ENCODE results near the gene SNX27. TPM values are rescaled to one million over a fixed set of nuclear protein-coding genes. Genes with fewer than 3 reads are reported as not detected.

SNX27 gene
- polyA plus RNA-seq, 3 donors = 40.1 to 57.1 (median 47.6) TPM

DNA sequence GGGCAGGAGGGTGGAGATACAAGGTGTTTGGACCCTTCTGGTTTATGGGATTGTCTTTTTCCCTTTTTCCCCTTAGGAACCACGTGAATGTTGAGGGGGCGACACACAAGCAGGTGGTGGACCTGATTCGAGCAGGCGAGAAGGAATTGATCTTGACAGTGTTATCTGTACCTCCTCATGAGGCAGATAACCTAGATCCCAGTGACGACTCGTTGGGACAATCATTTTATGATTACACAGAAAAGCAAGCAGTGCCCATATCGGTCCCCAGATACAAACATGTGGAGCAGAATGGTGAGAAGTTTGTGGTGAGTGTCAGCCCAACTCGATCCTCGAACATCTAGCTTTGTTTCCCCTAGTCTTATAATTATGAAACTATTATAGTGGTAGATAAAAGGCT, 27.0 kb downstream of the SNX27 start:
- intact Hi-C loops (cut with micrococcal nuclease) = no loop called here
- Histone ChIP-seq H3K4me3 (replicated peaks in 1 of 3; ENCODE audit: low read depth in 2 of 3, low read length in 3 of 3) (no peak overlapping the region), H2AFZ (ENCODE audit: insufficient read depth, low read depth, low read length, poor library complexity, severe bottlenecking) (no peak overlapping the region), H3K79me2 (ENCODE audit: insufficient read depth, low read length) (peaks cover 89% of the 10 kb centered on the region), H3K36me3 (replicated peaks in 1 of 2; ENCODE audit: control insufficient read depth in 1 of 2, insufficient read depth in 2 of 2, low read length in 2 of 2) (peaks cover 13 to 28% of the 10 kb centered on the region in 2 donors), H3K9ac (ENCODE audit: insufficient read depth, low read length, poor library complexity, severe bottlenecking) (no peak overlapping the region), H3K27me3 (ENCODE audit: control insufficient read depth in 2 of 2, insufficient read depth in 2 of 2, low read length in 2 of 2) (no peaks in the 10 kb centered on the region), H4K20me1 (ENCODE audit: insufficient read depth, low read length) (peaks cover 80% of the 10 kb centered on the region), H3K27ac (ENCODE audit: low read depth in 1 of 2, low read length in 2 of 2) (peak overlapping the region in 1 of 2 donors; percentile 62), H3K9me3 (replicated peaks in 1 of 2; ENCODE audit: control insufficient read depth in 1 of 2, insufficient read depth in 1 of 2, low read length in 2 of 2) (no peaks in the 10 kb centered on the region), H3K4me1 (ENCODE audit: control insufficient read depth in 1 of 2, insufficient read depth in 2 of 2, low read length in 2 of 2) (peaks cover 7 to 16% of the 10 kb centered on the region in 2 donors), H3K4me2 (replicated peaks; ENCODE audit: extremely low read depth, low read length, poor library complexity, severe bottlenecking) (no peak overlapping the region)
- no peak for DNase-seq
- Mint-ChIP-seq H3K36me3 (peaks cover 20 to 24% of the 10 kb centered on the region in 2 donors), H3K27ac (peak overlapping the region in 5 of 7 donors; percentile 27 to 77 (median 44)), H3K27me3 (ENCODE audit: low read depth in 3 of 3) (no peaks in the 10 kb centered on the region), H3K9me3 (no peaks in the 10 kb centered on the region), H3K4me1 (peaks cover 22% of the 10 kb centered on the region), H3K4me3 (no peak overlapping the region)
- TF ChIP-seq, protein P1, sequence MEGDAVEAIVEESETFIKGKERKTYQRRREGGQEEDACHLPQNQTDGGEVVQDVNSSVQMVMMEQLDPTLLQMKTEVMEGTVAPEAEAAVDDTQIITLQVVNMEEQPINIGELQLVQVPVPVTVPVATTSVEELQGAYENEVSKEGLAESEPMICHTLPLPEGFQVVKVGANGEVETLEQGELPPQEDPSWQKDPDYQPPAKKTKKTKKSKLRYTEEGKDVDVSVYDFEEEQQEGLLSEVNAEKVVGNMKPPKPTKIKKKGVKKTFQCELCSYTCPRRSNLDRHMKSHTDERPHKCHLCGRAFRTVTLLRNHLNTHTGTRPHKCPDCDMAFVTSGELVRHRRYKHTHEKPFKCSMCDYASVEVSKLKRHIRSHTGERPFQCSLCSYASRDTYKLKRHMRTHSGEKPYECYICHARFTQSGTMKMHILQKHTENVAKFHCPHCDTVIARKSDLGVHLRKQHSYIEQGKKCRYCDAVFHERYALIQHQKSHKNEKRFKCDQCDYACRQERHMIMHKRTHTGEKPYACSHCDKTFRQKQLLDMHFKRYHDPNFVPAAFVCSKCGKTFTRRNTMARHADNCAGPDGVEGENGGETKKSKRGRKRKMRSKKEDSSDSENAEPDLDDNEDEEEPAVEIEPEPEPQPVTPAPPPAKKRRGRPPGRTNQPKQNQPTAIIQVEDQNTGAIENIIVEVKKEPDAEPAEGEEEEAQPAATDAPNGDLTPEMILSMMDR (IDR thresholded peaks at IDR 0.05) = no peak
- WGBS (ENCODE audit: insufficient coverage) = 89% methylated on average over 3 of the region's 9 CpGs

DNA sequence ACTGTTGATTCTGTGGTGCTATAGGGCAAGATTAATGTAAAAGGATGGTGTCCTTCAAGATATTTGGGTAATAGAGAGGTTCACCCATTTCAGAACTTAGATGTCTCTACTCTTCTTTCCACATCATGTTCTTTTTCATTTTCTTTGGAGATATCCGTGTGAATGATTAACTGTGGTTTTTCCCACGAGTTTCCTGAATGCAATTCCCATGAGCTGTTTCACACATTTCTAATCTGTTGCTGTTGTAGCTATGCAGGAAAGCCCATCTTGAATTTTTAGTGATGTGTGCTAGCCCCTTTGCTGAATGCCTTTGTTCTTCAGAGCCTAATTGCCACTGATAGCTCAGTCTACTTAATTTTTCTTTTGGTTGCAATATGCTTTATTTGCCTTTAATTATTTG, 27.6 kb downstream of the SNX27 start:
- TF ChIP-seq, protein P1 (IDR thresholded peaks at IDR 0.05) = no peak
- H4K20me1 ChIP-seq (ENCODE audit: insufficient read depth, low read length) = peaks cover 80% of the 10 kb centered on the region
- no peaks in the 10 kb centered on the region for H3K9me3 ChIP-seq (replicated peaks in 1 of 2; ENCODE audit: control insufficient read depth in 1 of 2, insufficient read depth in 1 of 2, low read length in 2 of 2)
- H3K27ac ChIP-seq (ENCODE audit: low read depth in 1 of 2, low read length in 2 of 2) = peak overlapping the region in 1 of 2 donors; percentile 1
- H3K4me1 ChIP-seq (ENCODE audit: control insufficient read depth in 1 of 2, insufficient read depth in 2 of 2, low read length in 2 of 2) = peaks cover 7 to 16% of the 10 kb centered on the region in 2 donors
- Mint-ChIP-seq H3K4me3 (no peak overlapping the region), H3K9me3 (no peaks in the 10 kb centered on the region), H3K4me1 (peaks cover 22% of the 10 kb centered on the region), H3K36me3 (peaks cover 24 to 29% of the 10 kb centered on the region in 2 donors), H3K27ac (peak overlapping the region in 3 of 7 donors; percentile 12 to 50 (median 28)), H3K27me3 (ENCODE audit: low read depth in 3 of 3) (no peaks in the 10 kb centered on the region)
- no peak overlapping the region for H3K9ac ChIP-seq (ENCODE audit: insufficient read depth, low read length, poor library complexity, severe bottlenecking)
- H3K36me3 ChIP-seq (replicated peaks in 1 of 2; ENCODE audit: control insufficient read depth in 1 of 2, insufficient read depth in 2 of 2, low read length in 2 of 2) = peaks cover 13 to 35% of the 10 kb centered on the region in 2 donors
- H3K4me2 ChIP-seq (replicated peaks; ENCODE audit: extremely low read depth, low read length, poor library complexity, severe bottlenecking) = no peak overlapping the region
- no peaks in the 10 kb centered on the region for H3K27me3 ChIP-seq (ENCODE audit: control insufficient read depth in 2 of 2, insufficient read depth in 2 of 2, low read length in 2 of 2)
- peaks cover 89% of the 10 kb centered on the region for H3K79me2 ChIP-seq (ENCODE audit: insufficient read depth, low read length)
- intact Hi-C loops (cut with micrococcal nuclease) = no loop called here
- H3K4me3 ChIP-seq (replicated peaks in 1 of 3; ENCODE audit: low read depth in 2 of 3, low read length in 3 of 3) = no peak overlapping the region
- no peak for DNase-seq
- no peak overlapping the region for H2AFZ ChIP-seq (ENCODE audit: insufficient read depth, low read depth, low read length, poor library complexity, severe bottlenecking)
- WGBS (ENCODE audit: insufficient coverage) = no CpG with 5 or more reads among the region's 2 CpGs
